Right lobe of liver (tissue), 6 donors: ENCODE measurements around the gene NUTF2. TPM values are rescaled to one million over a fixed set of nuclear protein-coding genes. Genes with fewer than 3 reads are reported as not detected.

Source experiments
- ATAC-seq, 4 donors: fragments of 200-7000 bp; cut with Tn5 transposase; one replicate each; pipeline ENCODE4 v1.9.1; 2020; ENCODE audit warnings: mild to moderate bottlenecking in 4 of 4, moderate library complexity in 4 of 4
- DNase-seq, 3 donors: peaks; one replicate each; pipeline ENCODE4 v3.0.0-alpha.2; 2020
- H3K27ac ChIP-seq, 3 donors: fragments of 200-600 bp; one replicate each; pipeline ENCODE4 v1.8.0; 2022
- H3K27me3 ChIP-seq, 2 donors: fragments of 200-600 bp; one replicate each; pipeline ENCODE4 v1.8.0; 2022
- H3K36me3 ChIP-seq, 4 donors: fragments of 200-600 bp; sonication (generic) in 1 of 4; one replicate each; pipeline versions ENCODE4 v1.5.1 to v1.8.0; 2017 to 2022; ENCODE audit warnings: control low read depth in 1 of 4
- H3K4me1 ChIP-seq, 4 donors: fragments of 200-600 bp; sonication (generic) in 1 of 4; one replicate each; pipeline versions ENCODE4 v1.5.1 to v1.8.0; 2017 to 2022; ENCODE audit warnings: control low read depth in 1 of 4
- H3K4me3 ChIP-seq, 3 donors: fragments of 200-600 bp; one replicate each; pipeline ENCODE4 v1.8.0; 2022
- H3K9me3 ChIP-seq, 4 donors: fragments of 200-600 bp; sonication (generic) in 1 of 4; one replicate each; pipeline versions ENCODE4 v1.5.1 to v1.8.0; 2017 to 2022; ENCODE audit warnings: control low read depth in 1 of 4
- POLR2A ChIP-seq: fragments of 450-650 bp; IDR thresholded peaks from one replicate; pipeline ENCODE4 v1.6.1; 2017; ENCODE audit warnings: antibody characterized with exemption, mild to moderate bottlenecking
- WGBS: methylation state at CpG from one replicate; pipeline ENCODE4 v1.1.6; 2018; ENCODE audit warnings: low coverage, low lambda C conversion rate; ENCODE audit not compliant: insufficient coverage; ENCODE audit errors: missing lambda C conversion rate; 5-methylcytosine and 5-hydroxymethylcytosine counted together
- intact Hi-C, 2 donors: fragments of 100-400 bp; cut with DNase I; formaldehyde crosslinking; loops; one replicate each; pipeline versions ENCODE4 v1.11.2 to v1.14.1; 2022
- total RNA-seq, 6 experiments: library from RNA; depleted of rRNA in 2 of 6; stranded (reverse); fragments of >200 nt in 2 of 6; fragmentation: NEBNext Ultra II Directional in 3 of 6; extraction: Animal tissue kit (Norgen Biotek cat#: 25700) in 3 of 6; gene quantifications; one replicate each; pipeline versions ENCODE4 v1.1.0 to v1.2.4, GENCODE V29; 2016 to 2023
- TF ChIP-seq, protein P1 (sequence below), 4 donors: fragments of 200-600 bp in 3 of 4; fragments of 450-650 bp in 1 of 4; IDR thresholded peaks; one replicate each; pipeline versions ENCODE4 v1.5.1 to v1.8.0; 2016 to 2022; ENCODE audit warnings: antibody characterized with exemption in 4 of 4, mild to moderate bottlenecking in 2 of 4
- donor health status: DM: no; HTN: yes; CAD: no.
- donor health status: DM: no; HTN: no; CAD: no.
- donor health status: DM: no; HTN: no; CAD: no.
- donor health status: DM: no; HTN: yes; CAD: no.
- donor health status: DM: no; HTN: yes; CAD: no.

The NUTF2 gene
- total RNA-seq, 6 experiments from 2014 or later: 23.4 to 67.8 (median 33.9) TPM

DNA sequence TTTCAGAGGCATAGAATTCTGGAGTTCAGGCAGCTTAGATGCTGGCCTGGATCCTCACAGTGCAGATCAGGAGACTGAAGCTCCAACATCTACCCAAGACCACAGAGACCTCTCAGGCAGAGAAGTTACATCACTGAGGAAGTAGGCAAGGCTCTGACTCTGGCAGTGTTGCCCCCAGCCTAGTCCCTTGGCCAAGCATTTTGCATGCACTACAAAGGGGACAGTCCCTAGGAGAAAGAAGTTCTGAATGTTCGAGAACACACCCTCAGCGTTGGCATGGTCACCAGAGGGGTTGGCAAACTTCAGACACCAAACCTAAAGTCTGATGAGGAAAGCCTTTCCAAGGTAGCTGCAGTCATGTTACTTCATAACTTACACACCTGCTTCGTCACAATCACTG is 42.8 kb upstream of the NUTF2 start:
- Histone ChIP-seq H3K9me3 (no peaks in the 10 kb centered on the region), H3K27ac (no peak overlapping the region), H3K4me1 (peaks cover 0 to 30% (median 6%) of the 10 kb centered on the region in 4 donors), H3K27me3 (no peaks in the 10 kb centered on the region), H3K36me3 (peaks cover 0 to 27% (median 8%) of the 10 kb centered on the region in 4 donors), H3K4me3 (no peak overlapping the region)
- TF ChIP-seq, protein P1, sequence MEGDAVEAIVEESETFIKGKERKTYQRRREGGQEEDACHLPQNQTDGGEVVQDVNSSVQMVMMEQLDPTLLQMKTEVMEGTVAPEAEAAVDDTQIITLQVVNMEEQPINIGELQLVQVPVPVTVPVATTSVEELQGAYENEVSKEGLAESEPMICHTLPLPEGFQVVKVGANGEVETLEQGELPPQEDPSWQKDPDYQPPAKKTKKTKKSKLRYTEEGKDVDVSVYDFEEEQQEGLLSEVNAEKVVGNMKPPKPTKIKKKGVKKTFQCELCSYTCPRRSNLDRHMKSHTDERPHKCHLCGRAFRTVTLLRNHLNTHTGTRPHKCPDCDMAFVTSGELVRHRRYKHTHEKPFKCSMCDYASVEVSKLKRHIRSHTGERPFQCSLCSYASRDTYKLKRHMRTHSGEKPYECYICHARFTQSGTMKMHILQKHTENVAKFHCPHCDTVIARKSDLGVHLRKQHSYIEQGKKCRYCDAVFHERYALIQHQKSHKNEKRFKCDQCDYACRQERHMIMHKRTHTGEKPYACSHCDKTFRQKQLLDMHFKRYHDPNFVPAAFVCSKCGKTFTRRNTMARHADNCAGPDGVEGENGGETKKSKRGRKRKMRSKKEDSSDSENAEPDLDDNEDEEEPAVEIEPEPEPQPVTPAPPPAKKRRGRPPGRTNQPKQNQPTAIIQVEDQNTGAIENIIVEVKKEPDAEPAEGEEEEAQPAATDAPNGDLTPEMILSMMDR (IDR thresholded peaks at IDR 0.05): no peak
- no peak for TF ChIP-seq POLR2A
- no peak for ATAC-seq
- intact Hi-C loops: loop anchor here in 1 of 2 donors (10.0 kb wide), 1 partner anchor 129 kb away; no protein-coding TSS in a partner anchor
- no peak for DNase-seq
- WGBS: 74% methylated on average over 3 of the region's 3 CpGs

DNA sequence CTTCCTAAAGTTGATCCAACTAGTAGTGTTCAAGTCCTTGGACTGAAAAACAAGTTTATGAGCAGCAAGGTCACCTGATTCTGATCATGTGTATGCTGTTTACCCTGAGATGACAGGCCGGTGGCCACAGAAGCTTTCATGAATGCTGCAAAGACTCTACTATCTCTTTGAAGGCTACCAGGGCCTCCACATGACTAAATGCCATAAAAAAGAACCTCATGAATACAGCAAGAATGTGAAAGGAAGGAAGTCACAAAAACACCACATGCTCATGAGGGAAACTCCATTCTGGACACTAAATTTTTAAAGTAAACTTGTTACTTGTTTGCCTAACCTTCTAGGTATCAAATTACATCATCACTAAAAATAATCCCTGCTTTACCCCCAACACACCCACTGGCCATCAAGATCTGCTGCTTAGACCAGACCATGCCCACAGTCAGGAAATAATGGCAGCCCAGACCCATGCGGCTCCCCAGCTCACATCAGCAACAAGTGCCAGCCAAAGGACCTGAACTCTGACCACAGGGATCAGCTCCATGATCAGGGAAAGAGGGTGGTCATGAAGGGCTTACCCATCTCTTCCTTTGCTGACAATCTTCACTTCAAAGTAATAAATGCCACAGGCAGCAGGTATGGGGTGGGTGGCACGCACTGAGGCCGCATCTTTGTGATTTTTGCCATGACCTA is 41.7 kb upstream of the NUTF2 start:
- DNase-seq: peak in 1 of 3 donors; percentile 60
- no peaks in the 10 kb centered on the region for H3K9me3 ChIP-seq
- H3K4me3 ChIP-seq: peak overlapping the region; percentile 91 to 98 (median 96)
- TF ChIP-seq POLR2A: no peak
- TF ChIP-seq, protein P1 (IDR thresholded peaks at IDR 0.05): no peak
- intact Hi-C loops: loop anchor here in 1 of 2 donors (10.0 kb wide), 1 partner anchor 130 kb away; no protein-coding TSS in a partner anchor
- no peaks in the 10 kb centered on the region for H3K27me3 ChIP-seq
- H3K4me1 ChIP-seq: peaks cover 0 to 30% (median 6%) of the 10 kb centered on the region in 4 donors
- ATAC-seq: peak in 2 of 4 donors; percentile 2 to 8
- peak overlapping the region; percentile 59 to 85 (median 76) for H3K27ac ChIP-seq
- WGBS: 28% methylated on average over 4 of the region's 4 CpGs
- peaks cover 0 to 21% (median 7%) of the 10 kb centered on the region in 4 donors for H3K36me3 ChIP-seq

DNA sequence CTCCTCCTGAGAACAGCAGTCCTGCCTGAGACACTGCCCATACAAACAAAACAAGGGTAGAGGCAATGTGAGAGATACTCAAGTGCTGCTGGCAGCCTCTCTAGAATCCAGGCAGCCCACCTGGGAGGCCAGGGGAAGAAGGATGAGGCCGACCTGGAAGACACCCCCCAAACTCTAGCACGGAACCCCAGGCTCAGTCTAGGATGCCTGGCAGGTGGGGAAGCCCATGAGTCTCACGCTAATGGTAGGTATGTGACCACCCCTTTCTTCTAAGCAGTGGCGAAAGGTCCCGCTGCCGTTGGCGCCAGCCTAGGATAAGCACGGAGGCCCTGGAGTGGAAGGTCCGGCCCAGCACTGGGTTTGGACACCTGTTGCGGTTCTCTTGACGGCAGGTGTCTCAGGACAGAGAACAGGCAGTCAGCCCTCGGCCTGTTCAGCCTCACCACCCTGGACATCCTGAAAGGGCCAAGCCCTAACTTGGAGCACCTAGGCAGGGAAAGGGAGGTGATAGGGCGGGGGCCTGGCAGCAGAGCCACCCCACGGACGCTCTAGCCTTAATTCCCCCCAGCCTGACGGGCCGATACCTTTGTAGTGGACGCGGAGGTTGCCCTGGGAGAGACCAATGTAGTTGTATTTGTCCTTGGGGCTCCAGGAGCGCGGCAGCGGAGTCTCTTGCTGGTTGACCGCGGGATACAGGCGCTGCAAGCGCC is 40.9 kb upstream of the NUTF2 start:
- ATAC-seq (peak in 3 of 4 donors; percentile 0 to 2 (median 1)), DNase-seq (peak in 2 of 3 donors; percentile 35 to 62)
- TF ChIP-seq, protein P1 (IDR thresholded peaks at IDR 0.05): no peak
- TF ChIP-seq POLR2A: no peak
- Histone ChIP-seq H3K36me3 (peaks cover 0 to 18% (median 4%) of the 10 kb centered on the region in 4 donors), H3K27ac (peak overlapping the region; percentile 59 to 85 (median 76)), H3K9me3 (no peaks in the 10 kb centered on the region), H3K4me3 (peak overlapping the region; percentile 91 to 98 (median 96)), H3K4me1 (peaks cover 0 to 30% (median 6%) of the 10 kb centered on the region in 4 donors), H3K27me3 (no peaks in the 10 kb centered on the region)
- WGBS: 5% methylated on average over 4 of the region's 26 CpGs
- intact Hi-C loops: loop anchor here in 1 of 2 donors (10.0 kb wide), 1 partner anchor 131 kb away; no protein-coding TSS in a partner anchor

DNA sequence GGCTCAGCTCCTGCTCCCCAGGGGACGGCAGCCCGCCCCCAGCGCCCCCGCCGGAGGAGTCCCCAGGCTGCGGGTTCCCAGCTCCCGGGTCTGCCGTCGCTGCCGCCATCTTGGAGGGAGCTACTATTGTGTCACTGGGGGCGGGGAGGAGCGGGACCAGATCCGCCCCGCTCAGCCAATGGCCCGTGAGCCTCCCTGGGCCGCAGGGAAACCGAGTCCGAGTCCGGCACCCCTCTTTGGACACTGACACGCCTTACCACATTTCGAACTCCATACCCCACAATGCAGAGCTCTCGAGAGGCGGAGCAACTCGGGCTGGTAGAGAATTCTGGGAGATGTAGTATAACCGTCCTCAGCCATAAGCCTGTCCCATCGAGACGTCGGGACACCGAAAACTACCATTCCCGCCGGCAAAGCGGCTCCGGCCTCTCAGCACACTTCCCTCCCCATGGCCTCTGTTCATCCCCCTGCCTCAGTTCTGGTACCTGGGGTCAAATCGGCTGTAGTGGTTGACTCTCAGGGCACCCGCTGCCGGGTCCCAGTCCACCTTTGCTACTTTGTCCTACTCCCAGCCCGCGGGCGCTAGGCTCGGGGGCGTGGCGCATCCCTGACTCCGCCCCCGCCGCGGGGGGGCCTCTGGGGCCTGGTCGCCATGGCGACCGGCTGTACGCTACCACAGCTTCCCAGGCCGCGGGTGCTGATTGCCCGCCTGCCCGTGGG is 40.1 kb upstream of the NUTF2 start, which contains the start of the genes RANBP10 and TSNAXIP1:
Gene RANBP10, minus strand, starts transcription at position 133 of the 720 bp plus-strand sequence. Its CDS starts 24 bp downstream, at position 109.
Gene TSNAXIP1, plus strand, starts transcription at position 462 of the 720 bp plus-strand sequence. CDS start 261 bp downstream, outside the sequence.
- ATAC-seq: peak; percentile 91 to 97 (median 92)
- Histone ChIP-seq H3K27ac (peak within 1 kb of the TSS; percentile 59 to 85 (median 76)), H3K4me3 (peak within 1 kb of the TSS; percentile 91 to 98 (median 96)), H3K9me3 (no peaks in the 10 kb centered on the region), H3K27me3 (no peaks in the 10 kb centered on the region), H3K4me1 (peaks cover 0 to 26% (median 6%) of the 10 kb centered on the region in 4 donors), H3K36me3 (peaks cover 0 to 18% (median 3%) of the 10 kb centered on the region in 4 donors)
- intact Hi-C loops: loop anchor here in 1 of 2 donors (10.0 kb wide), 1 partner anchor 132 kb away; no protein-coding TSS in a partner anchor
- WGBS: 2% methylated on average over 11 of the region's 54 CpGs
- TF ChIP-seq, protein P1 (IDR thresholded peaks at IDR 0.05): no peak
- TF ChIP-seq POLR2A: peak; percentile 91
- DNase-seq: peak; percentile 96 to 98 (median 98)
